PC-3 (cell line): ENCODE measurements around the gene HLA-DRA. TPM values are rescaled to one million over a fixed set of nuclear protein-coding genes. Genes with fewer than 3 reads are reported as not detected.

Experiments used
- ATAC-seq: fragments of 200-7000 bp; cut with Tn5 transposase; 2 replicates; pipeline ENCODE4 v1.9.1; 2020; ENCODE audit warnings: mild to moderate bottlenecking, moderate library complexity
- BruUV-seq: library from RNA; stranded (reverse); fragments of 400-500 nt; replicated peaks from 2 replicates; lab custom pipeline; 2021; lab: Mats Ljungman, UMichigan
- CTCF ChIA-PET: fragments of 300-600 bp; sonication (Branson Sonifier 250); formaldehyde crosslinking; loops from one replicate; lab custom pipeline; 2022; ENCODE audit warnings: antibody characterized with exemption; lab: Charles Lee
- POLR2A ChIA-PET: fragments of 300-600 bp; sonication (Branson Sonifier 250); formaldehyde crosslinking; loops from one replicate; lab custom pipeline; 2022; ENCODE audit warnings: antibody characterized with exemption; ENCODE audit not compliant: unreplicated experiment; lab: Charles Lee
- DNase-seq: peaks from one replicate; pipeline ENCODE4 v3.0.0-alpha.2; 2015
- H2AFZ ChIP-seq: fragments of 300-600 bp; sonication (generic); 2 replicates; pipeline ENCODE4 v1.6.0; 2016; ENCODE audit warnings: antibody characterized with exemption, low read length
- H3F3A ChIP-seq: fragments of 300-600 bp; sonication (generic); one replicate; pipeline ENCODE4 v1.6.0; 2017; ENCODE audit warnings: antibody characterized with exemption, low read length, control low read depth, mild to moderate bottlenecking; ENCODE audit not compliant: unreplicated experiment
- H3K27ac ChIP-seq: fragments of 300-600 bp; sonication (generic); 2 replicates; pipeline ENCODE4 v1.5.1; 2016; ENCODE audit warnings: mild to moderate bottlenecking, low read length
- H3K27me3 ChIP-seq: fragments of 300-600 bp; sonication (generic); 2 replicates; pipeline ENCODE4 v1.6.1; 2016; ENCODE audit warnings: low read length, mixed read lengths
- H3K36me3 ChIP-seq: fragments of 300-600 bp; sonication (generic); 2 replicates; pipeline ENCODE4 v1.6.1; 2016; ENCODE audit warnings: low read depth, mixed run types, low read length, mixed read lengths
- H3K4me1 ChIP-seq: fragments of 300-600 bp; sonication (generic); 2 replicates; pipeline ENCODE4 v1.5.1; 2016; ENCODE audit warnings: low read length; ENCODE audit not compliant: insufficient read depth
- H3K4me2 ChIP-seq: fragments of 300-600 bp; sonication (generic); 2 replicates; pipeline ENCODE4 v1.6.0; 2016; ENCODE audit warnings: low read length
- H3K4me3 ChIP-seq: fragments of 300-600 bp; sonication (generic); 2 replicates; pipeline ENCODE4 v1.5.1; 2016; ENCODE audit warnings: mild to moderate bottlenecking, low read length, mixed read lengths
- H3K79me2 ChIP-seq: fragments of 300-600 bp; sonication (generic); 2 replicates; pipeline ENCODE4 v1.6.1; 2017; ENCODE audit warnings: low read length, mixed read lengths
- H3K9ac ChIP-seq: fragments of 300-600 bp; sonication (generic); 2 replicates; pipeline ENCODE4 v1.6.0; 2016; ENCODE audit warnings: mild to moderate bottlenecking, low read length
- H3K9me2 ChIP-seq: fragments of 300-600 bp; sonication (generic); replicated peaks from 2 replicates; pipeline ENCODE4 v1.6.1; 2016; ENCODE audit warnings: mixed run types, low read length, mixed read lengths
- H3K9me3 ChIP-seq: fragments of 300-600 bp; sonication (generic); 2 replicates; pipeline ENCODE4 v1.6.1; 2016; ENCODE audit warnings: low read length, mixed read lengths
- H4K20me1 ChIP-seq: fragments of 300-600 bp; sonication (generic); 2 replicates; pipeline ENCODE4 v1.6.1; 2016; ENCODE audit warnings: low read length, mixed read lengths
- EZH2 ChIP-seq: fragments of 300-600 bp; sonication (generic); IDR thresholded peaks from one replicate; pipeline ENCODE4 v1.6.1; 2017; ENCODE audit warnings: antibody characterized with exemption, mild to moderate bottlenecking, low read length; ENCODE audit not compliant: unreplicated experiment
- EZH2phosphoT487 ChIP-seq: fragments of 300-600 bp; sonication (generic); IDR thresholded peaks from 2 replicates; pipeline ENCODE4 v1.6.1; 2018; ENCODE audit warnings: mild to moderate bottlenecking, antibody characterized with exemption, low read length, borderline replicate concordance
- intact Hi-C: fragments of 100-400 bp; cut with micrococcal nuclease; formaldehyde crosslinking; loops from 2 replicates; pipeline ENCODE4 v1.9.0; 2023
- total RNA-seq: library from RNA; depleted of rRNA; stranded (reverse); fragments of >200 nt; gene quantifications from 2 replicates; pipeline ENCODE4 v1.2.3, GENCODE V29; 2014
- TF ChIP-seq, protein P1 (sequence below): fragments of 300-600 bp; sonication (generic); conservative IDR thresholded peaks from 2 replicates; pipeline ENCODE4 v1.5.1; 2017; ENCODE audit warnings: antibody characterized with exemption, low read depth, mild to moderate bottlenecking, low read length

HLA-DRA gene
- total RNA-seq, 1 experiment from 2014 or later: not detected

DNA sequence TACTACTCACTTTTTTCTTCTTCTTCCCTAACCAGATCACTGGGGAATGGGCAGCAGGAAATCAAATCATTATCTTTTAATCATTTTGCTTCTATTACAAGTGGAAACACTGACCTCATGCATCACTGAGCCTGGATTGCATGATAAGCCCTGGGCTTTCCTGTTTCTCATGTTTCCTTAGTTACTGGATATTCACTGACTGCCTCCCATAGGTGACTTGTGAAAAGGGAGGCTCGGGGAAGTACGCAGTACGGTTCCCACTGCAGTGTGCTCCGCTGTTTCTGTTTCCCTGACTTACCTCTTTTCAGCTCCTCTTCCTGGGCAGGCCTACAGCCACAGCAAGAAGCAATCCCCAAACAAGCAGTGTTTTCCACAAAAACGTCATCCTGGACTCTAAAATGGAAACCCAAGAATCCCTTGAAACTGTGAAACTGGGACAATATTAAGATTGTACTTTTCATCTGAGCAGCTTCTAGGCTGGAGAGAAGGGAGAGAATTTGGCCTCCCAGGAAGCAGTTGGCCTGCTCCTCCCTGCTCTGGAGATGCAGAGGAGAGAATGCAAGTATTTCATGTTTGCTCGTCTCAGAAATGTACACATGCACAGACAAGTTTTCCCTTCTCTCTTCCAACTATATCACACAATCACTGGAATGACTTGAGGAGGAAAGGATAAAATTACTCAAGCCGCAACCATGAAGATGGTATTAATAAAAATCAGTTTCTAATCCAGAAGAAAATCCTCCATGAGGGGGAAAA lies 45.8 kb upstream of the HLA-DRA start:
- DNase-seq: peak; percentile 44
- CTCF ChIA-PET: no interaction called here
- H3K4me2 ChIP-seq: no peak overlapping the region

DNA sequence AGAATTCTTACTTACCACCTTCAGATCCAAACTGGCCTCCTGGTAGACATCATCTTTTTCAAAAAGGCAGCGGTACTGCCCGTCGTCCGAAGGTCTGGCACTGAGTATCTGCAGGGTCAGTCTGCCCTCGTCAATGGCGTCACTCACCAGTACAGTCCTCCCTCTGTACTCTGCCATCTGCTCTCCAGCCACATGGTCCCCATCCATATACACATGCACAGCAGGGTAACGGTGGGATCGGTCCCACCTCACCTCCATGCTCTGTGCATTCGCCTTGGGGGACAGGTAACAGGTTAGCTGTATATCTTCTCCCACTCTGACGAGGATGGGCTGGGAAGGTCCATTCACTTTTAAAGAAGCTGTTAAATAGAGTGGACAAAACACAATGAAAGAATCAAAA lies 43.7 kb upstream of the HLA-DRA start:
- Histone ChIP-seq H3K4me3 (no peak overlapping the region), H3K27ac (no peak overlapping the region), H3K79me2 (no peaks in the 10 kb centered on the region), H3F3A (no peaks in the 10 kb centered on the region), H3K27me3 (no peaks in the 10 kb centered on the region), H2AFZ (no peak overlapping the region), H3K9ac (no peak overlapping the region), H3K4me1 (peaks cover 14% of the 10 kb centered on the region; the same call in 1 of the 2 replicates), H3K9me2 (no peaks in the 10 kb centered on the region), H3K4me2 (no peak overlapping the region), H3K36me3 (no peaks in the 10 kb centered on the region), H4K20me1 (no peaks in the 10 kb centered on the region), H3K9me3 (no peaks in the 10 kb centered on the region)
- BruUV-seq: no TSS peak
- ChIA-PET CTCF (no interaction called here), POLR2A (interaction anchor here (0.6 kb wide), 1 partner anchor 9 kb away, joined by 3 read pairs; no protein-coding TSS in a partner anchor)
- ATAC-seq (no peak), DNase-seq (no peak)
- intact Hi-C loops: no loop called here
- TF ChIP-seq, protein P1, sequence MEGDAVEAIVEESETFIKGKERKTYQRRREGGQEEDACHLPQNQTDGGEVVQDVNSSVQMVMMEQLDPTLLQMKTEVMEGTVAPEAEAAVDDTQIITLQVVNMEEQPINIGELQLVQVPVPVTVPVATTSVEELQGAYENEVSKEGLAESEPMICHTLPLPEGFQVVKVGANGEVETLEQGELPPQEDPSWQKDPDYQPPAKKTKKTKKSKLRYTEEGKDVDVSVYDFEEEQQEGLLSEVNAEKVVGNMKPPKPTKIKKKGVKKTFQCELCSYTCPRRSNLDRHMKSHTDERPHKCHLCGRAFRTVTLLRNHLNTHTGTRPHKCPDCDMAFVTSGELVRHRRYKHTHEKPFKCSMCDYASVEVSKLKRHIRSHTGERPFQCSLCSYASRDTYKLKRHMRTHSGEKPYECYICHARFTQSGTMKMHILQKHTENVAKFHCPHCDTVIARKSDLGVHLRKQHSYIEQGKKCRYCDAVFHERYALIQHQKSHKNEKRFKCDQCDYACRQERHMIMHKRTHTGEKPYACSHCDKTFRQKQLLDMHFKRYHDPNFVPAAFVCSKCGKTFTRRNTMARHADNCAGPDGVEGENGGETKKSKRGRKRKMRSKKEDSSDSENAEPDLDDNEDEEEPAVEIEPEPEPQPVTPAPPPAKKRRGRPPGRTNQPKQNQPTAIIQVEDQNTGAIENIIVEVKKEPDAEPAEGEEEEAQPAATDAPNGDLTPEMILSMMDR: no peak
- TF ChIP-seq EZH2phosphoT487 (no peak), EZH2 (no peak)

More for the DNA sequence above, 45.8 kb upstream of the HLA-DRA start:
- Histone ChIP-seq H3K36me3 (no peaks in the 10 kb centered on the region), H3K27me3 (no peaks in the 10 kb centered on the region), H3F3A (no peaks in the 10 kb centered on the region), H2AFZ (peak overlapping the region; percentile 53; the same call in 1 of the 2 replicates), H3K4me3 (no peak overlapping the region), H3K79me2 (no peaks in the 10 kb centered on the region), H3K27ac (no peak overlapping the region), H3K9me2 (no peaks in the 10 kb centered on the region), H3K9me3 (no peaks in the 10 kb centered on the region), H3K4me1 (peaks cover 14% of the 10 kb centered on the region; the same call in 1 of the 2 replicates), H3K9ac (no peak overlapping the region), H4K20me1 (no peaks in the 10 kb centered on the region)
- BruUV-seq: no TSS peak
- TF ChIP-seq, protein P1: peak; percentile 33; the same call in 1 of the 2 replicates
- TF ChIP-seq EZH2: no peak
- TF ChIP-seq EZH2phosphoT487: no peak
- intact Hi-C loops: no loop called here
- POLR2A ChIA-PET: interaction anchor here (0.6 kb wide), 1 partner anchor 97 kb away, joined by 3 read pairs; no protein-coding TSS in a partner anchor
- peak; percentile 50 for ATAC-seq
